Suprapubic skin (tissue), 3 donors: ENCODE measurements around the gene SMIM36.

Experiments used
- CTCF ChIP-seq, 2 donors: fragments of 200-600 bp in 1 of 2; fragments of 450-650 bp in 1 of 2; sonication (generic) in 1 of 2; IDR thresholded peaks; one replicate each; pipeline ENCODE4 v1.5.1; 2016 to 2019; ENCODE audit warnings: antibody characterized with exemption in 2 of 2, mild to moderate bottlenecking in 1 of 2, moderate library complexity in 1 of 2
- POLR2AphosphoS5 ChIP-seq, 3 donors: sonication (generic); formaldehyde crosslinking; IDR thresholded peaks; one replicate each; pipeline ENCODE4 v1.6.1; 2017; ENCODE audit warnings: antibody characterized with exemption in 3 of 3

- TF ChIP-seq CTCF (IDR thresholded peaks at IDR 0.05) (no peak), POLR2AphosphoS5 (IDR thresholded peaks at IDR 0.05) (no peak)
These were observed 7.3 kb upstream of the SMIM36 start for GRCh38 chr17:55518510-55518909.
